ENCODE measurements around the gene RAB13. TPM values are rescaled to one million over a fixed set of nuclear protein-coding genes. Genes with fewer than 3 reads are reported as not detected.

The RAB13 gene
- total RNA-seq, 1 experiment from 2014 or later, result 122 TPM

GRCh38 chr1:153954826-153955225, 31.3 kb downstream of the RAB13 start:
- H3K79me1 ChIP-seq (ENCODE audit: insufficient read depth, low read depth, low read length, poor library complexity, severe bottlenecking), result peaks cover 13% of the 10 kb centered on the region
- no peak overlapping the region for H2BK120ac ChIP-seq (ENCODE audit: low read depth, low read length, poor library complexity, severe bottlenecking)
- no peak overlapping the region for H3K14ac ChIP-seq (ENCODE audit: insufficient read depth, low read length)
- H3K27me3 Mint-ChIP-seq (ENCODE audit: low read depth), result no peaks in the 10 kb centered on the region
- H2BK20ac ChIP-seq (ENCODE audit: low read depth, low read length, poor library complexity, severe bottlenecking), result no peak overlapping the region
- no peak overlapping the region for H3K9ac ChIP-seq (ENCODE audit: extremely low read depth, insufficient read length, low read length)
- H3K4me1 ChIP-seq (ENCODE audit: insufficient read depth, low read length), result no peaks in the 10 kb centered on the region
- no peak overlapping the region; a peak in 1 of 7 replicates for H3K27ac Mint-ChIP-seq
- DNase-seq, result no peak
- peaks cover 23% of the 10 kb centered on the region in 2 experiments for H3K4me1 Mint-ChIP-seq
- no peak for TF ChIP-seq CTCF (conservative IDR thresholded peaks at IDR 0.05)
- H3T11ph ChIP-seq (ENCODE audit: low read length), result no peak overlapping the region
- peaks cover 6% of the 10 kb centered on the region for H3K23me2 ChIP-seq (ENCODE audit: insufficient read length, low read depth, low read length, poor library complexity, severe bottlenecking)
- H3K56ac ChIP-seq (ENCODE audit: insufficient read length, low read depth, low read length), result no peak overlapping the region
- no peak overlapping the region for H2AFZ ChIP-seq (ENCODE audit: low read length)
- H4K91ac ChIP-seq (ENCODE audit: insufficient read length, low read depth, low read length), result no peak overlapping the region
- no peak overlapping the region for H3K4ac ChIP-seq (ENCODE audit: low read depth, low read length)
- H3K4me3 Mint-ChIP-seq, result no peak overlapping the region
- H3K9me3 ChIP-seq (ENCODE audit: control insufficient read depth, low read depth, low read length), result no peaks in the 10 kb centered on the region
- H3K79me2 ChIP-seq (ENCODE audit: insufficient read depth, low read length), result peaks cover 28% of the 10 kb centered on the region
- WGBS (ENCODE audit: extremely low coverage, insufficient read length, low lambda C conversion rate), result no CpG with 5 or more reads among the region's 10 CpGs
- H3K9me3 Mint-ChIP-seq, result no peaks in the 10 kb centered on the region
- no peak overlapping the region for H2BK12ac ChIP-seq (ENCODE audit: insufficient read length, low read depth, low read length)
- no peak overlapping the region for H3K4me2 ChIP-seq (ENCODE audit: insufficient read depth, insufficient read length, low read length)
- H3K27ac ChIP-seq (ENCODE audit: insufficient read length, low read depth, low read length), result no peak overlapping the region
- H3K18ac ChIP-seq (ENCODE audit: insufficient read length, low read depth, low read length), result no peak overlapping the region
- H3K36me3 Mint-ChIP-seq (ENCODE audit: insufficient read depth in 1 of 3, low read depth in 3 of 3), result peaks cover 22 to 48% (median 29%) of the 10 kb centered on the region in 3 experiments; a peak in 6 of 7 replicates
- no peak overlapping the region for H4K8ac ChIP-seq (replicated peaks; ENCODE audit: insufficient read length, low read depth, low read length)
- H2BK5ac ChIP-seq (ENCODE audit: insufficient read length, low read length), result no peak overlapping the region
- no peak overlapping the region for H4K5ac ChIP-seq (ENCODE audit: insufficient read length, low read depth, low read length)
- peaks cover 2% of the 10 kb centered on the region for H4K20me1 ChIP-seq (ENCODE audit: control insufficient read depth, insufficient read depth, insufficient read length)
- no peak overlapping the region for H2AK5ac ChIP-seq (ENCODE audit: insufficient read length, low read length)
- H2BK15ac ChIP-seq (ENCODE audit: low read depth, low read length), result no peak overlapping the region
- no peak overlapping the region for H3K23ac ChIP-seq (ENCODE audit: insufficient read length, low read depth, low read length)
- no peaks in the 10 kb centered on the region for H3K27me3 ChIP-seq (ENCODE audit: insufficient read depth, low read length)

Data from H9 (cell line).